Fibroblast of the aortic adventitia (primary cell): ENCODE data around the gene MARCHF10. TPM values are rescaled to one million over a fixed set of nuclear protein-coding genes. Genes with fewer than 3 reads are reported as not detected.

Experiments
- DNase-seq: peaks from one replicate; pipeline ENCODE4 v3.0.0-alpha.2; 2010; ENCODE audit warnings: low read depth
- H3K4me3 ChIP-seq: 2 replicates; pipeline ENCODE4 v1.5.1; 2011; ENCODE audit warnings: low read depth, mild to moderate bottlenecking, control low read depth, low read length, moderate library complexity
- CTCF ChIP-seq: IDR thresholded peaks from 2 replicates; pipeline ENCODE4 v1.5.1; 2011; ENCODE audit warnings: mild to moderate bottlenecking, low read length, control low read depth, inconsistent platforms; ENCODE audit not compliant: insufficient read depth
- total RNA-seq: library from RNA; depleted of rRNA; stranded (reverse); fragments of >200 nt; gene quantifications from 2 replicates; pipeline ENCODE4 v1.2.3, GENCODE V29; 2012; ENCODE audit warnings: low replicate concordance

MARCHF10 gene
- total RNA-seq, 1 donor: 0.09 TPM

- no peak for DNase-seq
- no peak for TF ChIP-seq CTCF
- no peak overlapping the region for H3K4me3 ChIP-seq
Measured at GRCh38 chr17:62662855-62663254, 145.3 kb downstream of the MARCHF10 start.

- no peak for DNase-seq
- TF ChIP-seq CTCF: no peak
Measured at GRCh38 chr17:62661337-62661736, 146.8 kb downstream of the MARCHF10 start.

GRCh38 chr17:62660629-62661118 lies 147.4 kb downstream of the MARCHF10 start:
- TF ChIP-seq CTCF: no peak
- no peak for DNase-seq
- H3K4me3 ChIP-seq: no peak overlapping the region

More at GRCh38 chr17:62661337-62661736, 146.8 kb downstream of the MARCHF10 start:
- no peak overlapping the region for H3K4me3 ChIP-seq

GRCh38 chr17:62658136-62658920 lies 149.8 kb downstream of the MARCHF10 start:
- TF ChIP-seq CTCF: no peak
- DNase-seq: peak; percentile 34
- no peak overlapping the region for H3K4me3 ChIP-seq

GRCh38 chr17:62657690-62658089 lies 150.4 kb downstream of the MARCHF10 start:
- no peak for DNase-seq
- no peak overlapping the region for H3K4me3 ChIP-seq
- no peak for TF ChIP-seq CTCF

- H3K4me3 ChIP-seq: no peak overlapping the region
- DNase-seq: no peak
- no peak for TF ChIP-seq CTCF
Measured at GRCh38 chr17:62657145-62657665, 150.9 kb downstream of the MARCHF10 start.

- DNase-seq: no peak
- no peak for TF ChIP-seq CTCF
Measured at GRCh38 chr17:62656446-62656845, 151.7 kb downstream of the MARCHF10 start.

More at GRCh38 chr17:62656446-62656845, 151.7 kb downstream of the MARCHF10 start:
- H3K4me3 ChIP-seq: no peak overlapping the region
